Naive thymus-derived CD8-positive, alpha-beta T cell (primary cell): ENCODE results near the gene SIKE1. TPM values are rescaled to one million over a fixed set of nuclear protein-coding genes. Genes with fewer than 3 reads are reported as not detected.
"Not testable (repeated sequence)": the region's sequence is repeated elsewhere in the genome, so short reads cannot be mapped to it uniquely, and the experiment has no call there.

ENCODE experiments used
- ATAC-seq, 2 donors: fragments of 150-1000 bp; cut with Tn5 transposase in 1 of 2; sonication (Bioruptor Pico), chemical (Tn5 transposase) in 1 of 2; 1 replicate in 1 of 2; 2 replicates in 1 of 2; pipeline ENCODE4 v1.10.0; 2021; ENCODE audit warnings: mild to moderate bottlenecking in 2 of 2, moderate library complexity in 2 of 2
- POLR2A ChIA-PET: fragments of 350-600 bp; sonication (Branson Sonifier 250); formaldehyde crosslinking; loops from one replicate; lab custom pipeline; 2021; ENCODE audit warnings: antibody characterized with exemption; lab: Charles Lee
- DNase-seq, 10 donors: peaks; one replicate each; pipeline versions ENCODE4 v3.0.0 to v3.0.0-alpha.2; 2020 to 2022
- H3K27ac Mint-ChIP-seq, 10 donors: one replicate each; pipeline ENCODE4 v1.8.0; 2020 to 2022; ENCODE audit warnings: mild to moderate bottlenecking in 10 of 10, mixed read lengths in 10 of 10, moderate library complexity in 4 of 10, inconsistent platforms in 1 of 10
- H3K27me3 Mint-ChIP-seq, 5 donors: one replicate each; pipeline ENCODE4 v1.8.0; 2021 to 2022; ENCODE audit warnings: mixed read lengths in 5 of 5
- H3K36me3 Mint-ChIP-seq, 3 donors: one replicate each; pipeline ENCODE4 v1.8.0; 2020 to 2022; ENCODE audit warnings: mixed read lengths in 3 of 3, mild to moderate bottlenecking in 2 of 3, inconsistent platforms in 1 of 3
- H3K4me1 Mint-ChIP-seq, 4 donors: one replicate each; pipeline ENCODE4 v1.8.0; 2021 to 2022; ENCODE audit warnings: mixed read lengths in 4 of 4
- H3K4me3 Mint-ChIP-seq, 10 donors: one replicate each; pipeline ENCODE4 v1.8.0; 2020 to 2022; ENCODE audit warnings: mild to moderate bottlenecking in 10 of 10, mixed read lengths in 10 of 10, moderate library complexity in 6 of 10, inconsistent platforms in 1 of 10
- H3K9me3 Mint-ChIP-seq, 9 donors: one replicate each; pipeline ENCODE4 v1.8.0; 2020 to 2022; ENCODE audit warnings: mixed read lengths in 9 of 9, mild to moderate bottlenecking in 3 of 9, inconsistent platforms in 1 of 9, moderate library complexity in 1 of 9
- polyA plus RNA-seq, 3 donors: library from polyadenylated mRNA; unstranded; fragments of 300-500 nt; fragmentation: Illumina TruSeq; gene quantifications; one replicate each; pipeline ENCODE4 v1.2.3, GENCODE V29; 2021
- total RNA-seq, 8 experiments: library from RNA in 2 of 8; stranded (reverse) in 2 of 8; gene quantifications; one replicate each; pipeline ENCODE4 v1.2.3 and lab custom pipeline; 2021 to 2026

SIKE1 gene
- 10 to 100 TPM; 59.3 to 64.3 TPM for total RNA-seq
- polyA plus RNA-seq = 10 to 100 TPM; 28.9 to 31.0 (median 29.9) TPM
- 52.2 to 92.9 (median 76.2) reads per million in 6 experiments for total RNA-seq (lab: John Stamatoyannopoulos, UW)

- POLR2A ChIA-PET = interaction anchor here (0.6 to 3.4 kb wide), 9 partner anchors 11 to 344 kb away, joined by 3 to 20 read pairs (median 4); partner anchors contain the start of genes BCAS2, CSDE1 and NRAS
- Mint-ChIP-seq H3K36me3 (peaks cover 5 to 36% (median 10%) of the 10 kb centered on the region in 3 donors), H3K27me3 (peaks cover 0 to 2% (median 0%) of the 10 kb centered on the region in 5 donors), H3K4me3 (peak within 1 kb of the TSS; percentile 97 to 100 (median 100)), H3K27ac (peak within 1 kb of the TSS; percentile 98 to 100 (median 99)), H3K9me3 (peaks cover 0 to 2% (median 0%) of the 10 kb centered on the region in 9 donors), H3K4me1 (peaks cover 9 to 35% (median 26%) of the 10 kb centered on the region in 4 donors)
- peak; percentile 84 to 98 (median 93) for DNase-seq
- peak; percentile 98 to 99 for ATAC-seq
Measured at GRCh38 chr1:114780344-114781226, at the start of gene SIKE1. Gene SIKE1, minus strand, starts transcription at chr1:114780685. Its CDS starts 78 bp downstream, at chr1:114780607.

GRCh38 chr1:114830075-114830474 lies 49.6 kb upstream of the SIKE1 start:
- peaks cover 0 to 17% (median 5%) of the 10 kb centered on the region in 9 donors for H3K9me3 Mint-ChIP-seq
- ATAC-seq, H3K27ac Mint-ChIP-seq, H3K4me1 Mint-ChIP-seq, POLR2A ChIA-PET, H3K4me3 Mint-ChIP-seq, DNase-seq: not testable (repeated sequence)
- H3K27me3 Mint-ChIP-seq = peaks cover 0 to 10% (median 7%) of the 10 kb centered on the region in 5 donors
- peaks cover 0 to 10% (median 1%) of the 10 kb centered on the region in 3 donors for H3K36me3 Mint-ChIP-seq

- ATAC-seq = no peak
- no peak overlapping the region for H3K27ac Mint-ChIP-seq
Measured at GRCh38 chr1:114828251-114828650, 47.8 kb upstream of the SIKE1 start.

GRCh38 chr1:114821978-114822377 lies 41.5 kb upstream of the SIKE1 start:
- ATAC-seq (no peak), DNase-seq (no peak)
- Mint-ChIP-seq H3K27me3 (peaks cover 0 to 17% (median 8%) of the 10 kb centered on the region in 5 donors), H3K27ac (no peak overlapping the region), H3K9me3 (peaks cover 0 to 65% (median 25%) of the 10 kb centered on the region in 9 donors), H3K4me1 (no peaks in the 10 kb centered on the region), H3K4me3 (no peak overlapping the region), H3K36me3 (peaks cover 0 to 29% (median 18%) of the 10 kb centered on the region in 3 donors)
- POLR2A ChIA-PET = no interaction called here

More at GRCh38 chr1:114828251-114828650, 47.8 kb upstream of the SIKE1 start:
- H3K9me3 Mint-ChIP-seq = peaks cover 0 to 34% (median 14%) of the 10 kb centered on the region in 9 donors
- H3K27me3 Mint-ChIP-seq = peaks cover 0 to 10% (median 7%) of the 10 kb centered on the region in 5 donors
- no peak overlapping the region for H3K4me3 Mint-ChIP-seq
- no peaks in the 10 kb centered on the region for H3K4me1 Mint-ChIP-seq
- no peak for DNase-seq
- POLR2A ChIA-PET = no interaction called here
- H3K36me3 Mint-ChIP-seq = peaks cover 0 to 18% (median 9%) of the 10 kb centered on the region in 3 donors

- ATAC-seq = no peak
- H3K4me1 Mint-ChIP-seq = no peaks in the 10 kb centered on the region
- H3K4me3 Mint-ChIP-seq = no peak overlapping the region
- peaks cover 0 to 51% (median 25%) of the 10 kb centered on the region in 9 donors for H3K9me3 Mint-ChIP-seq
- H3K27ac Mint-ChIP-seq = peak overlapping the region in 1 of 10 donors; percentile 18
- DNase-seq = no peak
- POLR2A ChIA-PET = no interaction called here
- peaks cover 0 to 17% (median 6%) of the 10 kb centered on the region in 5 donors for H3K27me3 Mint-ChIP-seq
- H3K36me3 Mint-ChIP-seq = peaks cover 0 to 22% (median 17%) of the 10 kb centered on the region in 3 donors
Measured at GRCh38 chr1:114820392-114820791, 39.9 kb upstream of the SIKE1 start.

GRCh38 chr1:114819869-114820268 lies 39.4 kb upstream of the SIKE1 start:
- Mint-ChIP-seq H3K27ac (peak overlapping the region in 1 of 10 donors; percentile 18), H3K27me3 (peaks cover 0 to 17% (median 7%) of the 10 kb centered on the region in 5 donors), H3K4me1 (no peaks in the 10 kb centered on the region), H3K9me3 (peaks cover 0 to 45% (median 22%) of the 10 kb centered on the region in 9 donors), H3K4me3 (no peak overlapping the region), H3K36me3 (peaks cover 0 to 17% (median 16%) of the 10 kb centered on the region in 3 donors)
- POLR2A ChIA-PET = no interaction called here
- no peak for DNase-seq
- no peak for ATAC-seq

GRCh38 chr1:114804449-114804848 lies 24.0 kb upstream of the SIKE1 start:
- ATAC-seq, H3K4me1 Mint-ChIP-seq, H3K36me3 Mint-ChIP-seq, POLR2A ChIA-PET, DNase-seq, H3K4me3 Mint-ChIP-seq, H3K9me3 Mint-ChIP-seq, H3K27ac Mint-ChIP-seq: not testable (repeated sequence)
- peaks cover 13 to 34% (median 26%) of the 10 kb centered on the region in 5 donors for H3K27me3 Mint-ChIP-seq

GRCh38 chr1:114803001-114803400 lies 22.5 kb upstream of the SIKE1 start:
- Mint-ChIP-seq H3K27me3 (peaks cover 12 to 36% (median 26%) of the 10 kb centered on the region in 5 donors), H3K9me3 (peaks cover 0 to 2% (median 0%) of the 10 kb centered on the region in 9 donors), H3K36me3 (peaks cover 0 to 4% (median 0%) of the 10 kb centered on the region in 3 donors), H3K27ac (no peak overlapping the region), H3K4me3 (no peak overlapping the region), H3K4me1 (no peaks in the 10 kb centered on the region)
- DNase-seq (no peak), ATAC-seq (no peak)
- POLR2A ChIA-PET = no interaction called here

GRCh38 chr1:114794038-114794437 lies 13.6 kb upstream of the SIKE1 start:
- POLR2A ChIA-PET = no interaction called here
- H3K4me1 Mint-ChIP-seq = no peaks in the 10 kb centered on the region
- H3K36me3 Mint-ChIP-seq = no peaks in the 10 kb centered on the region
- peaks cover 9 to 58% (median 20%) of the 10 kb centered on the region in 5 donors for H3K27me3 Mint-ChIP-seq
- ATAC-seq = no peak
- no peak overlapping the region for H3K27ac Mint-ChIP-seq
- no peaks in the 10 kb centered on the region for H3K9me3 Mint-ChIP-seq
- no peak overlapping the region for H3K4me3 Mint-ChIP-seq
- no peak for DNase-seq

GRCh38 chr1:114790581-114790980 lies 10.1 kb upstream of the SIKE1 start:
- POLR2A ChIA-PET, H3K4me3 Mint-ChIP-seq, H3K4me1 Mint-ChIP-seq, H3K27ac Mint-ChIP-seq, ATAC-seq, DNase-seq: not testable (repeated sequence)
- H3K36me3 Mint-ChIP-seq = peaks cover 0 to 17% (median 12%) of the 10 kb centered on the region in 3 donors
- peaks cover 6 to 54% (median 28%) of the 10 kb centered on the region in 5 donors for H3K27me3 Mint-ChIP-seq
- H3K9me3 Mint-ChIP-seq = peaks cover 6 to 25% (median 18%) of the 10 kb centered on the region in 9 donors

GRCh38 chr1:114786440-114786839 lies 6.0 kb upstream of the SIKE1 start:
- H3K4me1 Mint-ChIP-seq, DNase-seq, H3K4me3 Mint-ChIP-seq, H3K27ac Mint-ChIP-seq, POLR2A ChIA-PET, ATAC-seq: not testable (repeated sequence)
- Mint-ChIP-seq H3K27me3 (peaks cover 4 to 36% (median 21%) of the 10 kb centered on the region in 5 donors), H3K36me3 (peaks cover 0 to 17% (median 12%) of the 10 kb centered on the region in 3 donors), H3K9me3 (peaks cover 6 to 26% (median 18%) of the 10 kb centered on the region in 9 donors)

- Mint-ChIP-seq H3K9me3 (peaks cover 5 to 20% (median 17%) of the 10 kb centered on the region in 9 donors), H3K27me3 (peaks cover 2 to 18% (median 9%) of the 10 kb centered on the region in 5 donors), H3K36me3 (peaks cover 10 to 20% (median 19%) of the 10 kb centered on the region in 3 donors), H3K4me1 (peaks cover 9 to 29% (median 26%) of the 10 kb centered on the region in 4 donors), H3K4me3 (no peak overlapping the region), H3K27ac (peak overlapping the region in 1 of 10 donors; percentile 12)
- DNase-seq = no peak
- POLR2A ChIA-PET = interaction anchor here (1.0 to 1.3 kb wide), 2 partner anchors 25 to 67 kb away, joined by 3 to 4 read pairs; partner anchors contain the start of gene CSDE1
- no peak for ATAC-seq
Measured at GRCh38 chr1:114782476-114782875, 2.0 kb upstream of the SIKE1 start.
